GM23338 (cell line): Measurements from ENCODE around the gene TBC1D9B. TPM values are rescaled to one million over a fixed set of nuclear protein-coding genes. Genes with fewer than 3 reads are reported as not detected.

Experiments used
- ATAC-seq: fragments of 200-7000 bp; cut with Tn5 transposase; 3 replicates; pipeline ENCODE4 v1.9.1; 2020
- DNase-seq: peaks from one replicate; pipeline ENCODE4 v3.0.0-alpha.2; 2015; ENCODE audit warnings: low spot score
- H2AFZ ChIP-seq: fragments of 200-600 bp; sonication (generic); 2 replicates; pipeline ENCODE4 v1.8.0; 2016; ENCODE audit warnings: antibody characterized with exemption, mild to moderate bottlenecking, moderate library complexity
- H3F3A ChIP-seq: fragments of 200-600 bp; sonication (generic); replicated peaks from 2 replicates; pipeline ENCODE4 v1.8.0; 2017; ENCODE audit warnings: antibody characterized with exemption, mixed run types, low read depth
- H3K27ac ChIP-seq: fragments of 200-600 bp; sonication (generic); 2 replicates; pipeline ENCODE4 v1.6.1; 2016; ENCODE audit warnings: low read depth
- H3K27me3 ChIP-seq: fragments of 200-600 bp; sonication (generic); 2 replicates; pipeline ENCODE4 v1.8.0; 2016; ENCODE audit warnings: mild to moderate bottlenecking, mixed run types, moderate library complexity; ENCODE audit not compliant: insufficient read depth
- H3K36me3 ChIP-seq: fragments of 200-600 bp; sonication (generic); 2 replicates; pipeline ENCODE4 v1.8.0; 2016; ENCODE audit warnings: mild to moderate bottlenecking; ENCODE audit not compliant: insufficient read depth
- H3K4me1 ChIP-seq: fragments of 200-600 bp; sonication (generic); 2 replicates; pipeline ENCODE4 v1.8.0; 2016; ENCODE audit warnings: mild to moderate bottlenecking, moderate library complexity; ENCODE audit not compliant: insufficient read depth
- H3K4me2 ChIP-seq: fragments of 200-600 bp; sonication (generic); 2 replicates; pipeline ENCODE4 v1.7.1; 2017; ENCODE audit warnings: mixed run types
- H3K4me3 ChIP-seq: fragments of 200-600 bp; sonication (generic); 2 replicates; pipeline ENCODE4 v1.6.1; 2016; ENCODE audit warnings: mixed run types
- H3K79me2 ChIP-seq: fragments of 200-600 bp; sonication (generic); replicated peaks from 2 replicates; pipeline ENCODE4 v1.8.0; 2017; ENCODE audit warnings: mild to moderate bottlenecking; ENCODE audit not compliant: insufficient read depth
- H3K9me2 ChIP-seq: fragments of 200-600 bp; sonication (generic); 2 replicates; pipeline ENCODE4 v1.8.0; 2017; ENCODE audit not compliant: insufficient read depth
- H4K20me1 ChIP-seq: fragments of 200-600 bp; sonication (generic); replicated peaks from 2 replicates; pipeline ENCODE4 v1.8.0; 2017; ENCODE audit warnings: mild to moderate bottlenecking; ENCODE audit not compliant: insufficient read depth
- H3K27ac Mint-ChIP-seq: 2 replicates; pipeline ENCODE4 v1.8.0; 2020; ENCODE audit warnings: inconsistent platforms, mild to moderate bottlenecking, moderate library complexity, mixed read lengths
- H3K27me3 Mint-ChIP-seq: 3 replicates; pipeline ENCODE4 v1.8.0; 2022; ENCODE audit warnings: low read depth, mild to moderate bottlenecking, moderate library complexity, mixed read lengths, inconsistent platforms; ENCODE audit not compliant: insufficient read depth, poor library complexity
- H3K36me3 Mint-ChIP-seq: 3 replicates; pipeline ENCODE4 v1.8.0; 2021; ENCODE audit warnings: low read depth, mild to moderate bottlenecking, inconsistent platforms, moderate library complexity, mixed read lengths
- H3K4me1 Mint-ChIP-seq: 3 replicates; pipeline ENCODE4 v1.8.0; 2020; ENCODE audit warnings: mild to moderate bottlenecking, inconsistent platforms, mixed read lengths
- H3K4me3 Mint-ChIP-seq: 3 replicates; pipeline ENCODE4 v1.8.0; 2021; ENCODE audit warnings: moderate library complexity, mild to moderate bottlenecking, inconsistent platforms, mixed read lengths
- H3K9me3 Mint-ChIP-seq: 3 replicates; pipeline ENCODE4 v1.8.0; 2020; ENCODE audit warnings: moderate library complexity, mild to moderate bottlenecking, inconsistent platforms, mixed read lengths
- CTCF ChIP-seq, 2 experiments: fragments of 200-600 bp in 1 of 2; sonication (generic) in 1 of 2; conservative IDR thresholded peaks; 2 replicates each; pipeline versions ENCODE4 v1.5.1 to v1.6.1; 2016 to 2017; ENCODE audit warnings: antibody characterized with exemption in 2 of 2, low read depth in 2 of 2, mild to moderate bottlenecking in 2 of 2, moderate library complexity in 1 of 2
- ETS1 ChIP-seq: IDR thresholded peaks from 2 replicates; pipeline ENCODE4 v1.6.1; 2016; ENCODE audit warnings: antibody characterized with exemption
- EZH2 ChIP-seq: fragments of 200-600 bp; sonication (generic); IDR thresholded peaks from one replicate; pipeline ENCODE4 v1.8.0; 2017; ENCODE audit warnings: antibody characterized with exemption, mild to moderate bottlenecking, low read depth; ENCODE audit not compliant: unreplicated experiment
- NANOG ChIP-seq: IDR thresholded peaks from 2 replicates; pipeline ENCODE4 v1.6.1; 2016; ENCODE audit warnings: antibody characterized with exemption, borderline replicate concordance
- POLR2AphosphoS5 ChIP-seq: IDR thresholded peaks from 2 replicates; pipeline ENCODE4 v1.6.1; 2016; ENCODE audit warnings: antibody characterized with exemption, low read depth
- STAT1 ChIP-seq: IDR thresholded peaks from one replicate; pipeline ENCODE4 v1.6.1; 2016; ENCODE audit warnings: antibody characterized with exemption; ENCODE audit not compliant: unreplicated experiment
- ZNF462 ChIP-seq: fragments of 250-450 bp; sonication (Bioruptor Pico); IDR thresholded peaks from 2 replicates; pipeline ENCODE4 v1.5.0; 2020; ENCODE audit warnings: mild to moderate bottlenecking, moderate library complexity
- polyA plus RNA-seq: library from polyadenylated mRNA; unstranded; fragments of >200 nt; fragmentation: Nextera tagmentation; extraction: Ambion mirVana; gene quantifications from 2 replicates; pipeline ENCODE4 v1.2.1, GENCODE V29; 2016
- total RNA-seq: library from RNA; depleted of rRNA; stranded (reverse); fragments of >200 nt; shearing (Covaris generic); gene quantifications from 2 replicates; pipeline ENCODE4 v1.2.3, GENCODE V29; 2014

TBC1D9B gene
- total and polyA plus RNA-seq, 2 experiments from 2014 or later = 19.0 to 38.0 TPM

- H3K27ac ChIP-seq = peak overlapping the region; percentile 78; the same call in 1 of the 2 replicates
- peaks cover 27% of the 10 kb centered on the region for H3K4me1 ChIP-seq
- H4K20me1 ChIP-seq = peaks cover 27% of the 10 kb centered on the region
- no peak overlapping the region for H3K4me2 ChIP-seq
- H3K27me3 Mint-ChIP-seq = peaks cover 18% of the 10 kb centered on the region
- H3K36me3 Mint-ChIP-seq = peaks cover 100% of the 10 kb centered on the region
- H3K36me3 ChIP-seq = peaks cover 32% of the 10 kb centered on the region
- no peaks in the 10 kb centered on the region for H3K9me2 ChIP-seq
- DNase-seq = peak; percentile 41
- peak overlapping the region; percentile 39; the same call in 1 of the 2 replicates for H3K27ac Mint-ChIP-seq
- no peak overlapping the region for H2AFZ ChIP-seq
- peaks cover 22% of the 10 kb centered on the region for H3F3A ChIP-seq
- peaks cover 30% of the 10 kb centered on the region for H3K4me1 Mint-ChIP-seq
- TF ChIP-seq POLR2AphosphoS5 = no peak
- no peak for TF ChIP-seq STAT1
- TF ChIP-seq ETS1 = no peak
- TF ChIP-seq NANOG = no peak
- peak in 1 of 2 experiments; percentile 40; a peak in 2 of 4 replicates for TF ChIP-seq CTCF (conservative IDR thresholded peaks at IDR 0.05; ENCODE audit: low read depth in 2 of 2)
- no peak for TF ChIP-seq EZH2
- peaks cover 5% of the 10 kb centered on the region for H3K79me2 ChIP-seq
- peak overlapping the region; percentile 19; the same call in 1 of the 3 replicates for H3K4me3 Mint-ChIP-seq
- no peak overlapping the region for H3K4me3 ChIP-seq
- no peaks in the 10 kb centered on the region for H3K27me3 ChIP-seq
- ATAC-seq = peak; percentile 51
- peaks cover 4% of the 10 kb centered on the region; the same call in 2 of the 3 replicates for H3K9me3 Mint-ChIP-seq
Measured at GRCh38 chr5:179827680-179828079, 80.0 kb downstream of the TBC1D9B start.

GRCh38 chr5:179825655-179826182 is 82.0 kb downstream of the TBC1D9B start:
- Mint-ChIP-seq H3K9me3 (peaks cover 4% of the 10 kb centered on the region; the same call in 2 of the 3 replicates), H3K36me3 (peaks cover 90% of the 10 kb centered on the region), H3K4me1 (peaks cover 39% of the 10 kb centered on the region), H3K27me3 (peaks cover 19% of the 10 kb centered on the region), H3K4me3 (no peak overlapping the region), H3K27ac (no peak overlapping the region)
- Histone ChIP-seq H3K27ac (no peak overlapping the region), H3K27me3 (no peaks in the 10 kb centered on the region), H3K4me3 (no peak overlapping the region), H3K36me3 (peaks cover 29% of the 10 kb centered on the region), H2AFZ (no peak overlapping the region), H4K20me1 (peaks cover 25% of the 10 kb centered on the region), H3K4me2 (no peak overlapping the region), H3K9me2 (no peaks in the 10 kb centered on the region), H3K79me2 (peaks cover 21% of the 10 kb centered on the region), H3F3A (peaks cover 22% of the 10 kb centered on the region), H3K4me1 (peaks cover 34% of the 10 kb centered on the region)
- DNase-seq = no peak
- ATAC-seq = no peak
- no peak for TF ChIP-seq ZNF462 (CRISPR knock-in tag)
- TF ChIP-seq POLR2AphosphoS5 = no peak
- no peak for TF ChIP-seq CTCF (conservative IDR thresholded peaks at IDR 0.05; ENCODE audit: low read depth in 2 of 2)
